ENCODE results near the gene FBXO30.

The FBXO30 gene

DNA sequence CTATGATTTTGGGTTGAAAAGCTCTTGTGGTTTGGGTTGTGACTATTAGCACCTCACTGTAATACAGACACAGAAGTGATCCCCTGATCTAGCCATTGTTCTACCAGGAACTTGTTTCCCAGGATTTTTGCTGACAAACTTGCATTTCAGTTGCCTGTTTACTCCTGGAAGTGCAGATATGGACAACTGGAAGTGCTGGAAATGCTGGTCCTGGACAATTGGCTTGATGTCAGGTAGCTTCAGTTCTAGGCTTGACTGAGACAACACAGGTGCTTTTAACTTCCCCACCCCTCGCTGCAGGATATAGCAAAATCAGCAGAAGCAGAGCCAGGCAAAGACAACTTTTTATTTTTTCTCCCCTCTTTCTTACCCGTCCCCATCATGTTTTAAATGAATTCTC, 27.1 kb upstream of the FBXO30 start:
- FAIRE-seq (no peak), DNase-seq (ENCODE audit: insufficient read length) (no peak)
- TF ChIP-seq TAF1 (IDR thresholded peaks at IDR 0.05; ENCODE audit: borderline replicate concordance, low read depth, low read length): no peak
- TF ChIP-seq POLR2A (IDR thresholded peaks at IDR 0.05; ENCODE audit: low read depth, low read length): no peak
- TF ChIP-seq POLR2AphosphoS5 (IDR thresholded peaks at IDR 0.05; ENCODE audit: low read depth, low read length): no peak

GRCh38 chr6:145839653-145840052, 25.1 kb upstream of the FBXO30 start:
- FAIRE-seq (peak; percentile 42), DNase-seq (ENCODE audit: insufficient read length) (no peak)
- TF ChIP-seq POLR2A (IDR thresholded peaks at IDR 0.05; ENCODE audit: low read depth, low read length) (no peak), POLR2AphosphoS5 (IDR thresholded peaks at IDR 0.05; ENCODE audit: low read depth, low read length) (no peak), TAF1 (IDR thresholded peaks at IDR 0.05; ENCODE audit: borderline replicate concordance, low read depth, low read length) (no peak)

GRCh38 chr6:145838305-145838704, 23.7 kb upstream of the FBXO30 start:
- FAIRE-seq (no peak), DNase-seq (ENCODE audit: insufficient read length) (no peak)
- TF ChIP-seq TAF1 (IDR thresholded peaks at IDR 0.05; ENCODE audit: borderline replicate concordance, low read depth, low read length) (no peak), POLR2AphosphoS5 (IDR thresholded peaks at IDR 0.05; ENCODE audit: low read depth, low read length) (no peak), POLR2A (IDR thresholded peaks at IDR 0.05; ENCODE audit: low read depth, low read length) (no peak)

DNA sequence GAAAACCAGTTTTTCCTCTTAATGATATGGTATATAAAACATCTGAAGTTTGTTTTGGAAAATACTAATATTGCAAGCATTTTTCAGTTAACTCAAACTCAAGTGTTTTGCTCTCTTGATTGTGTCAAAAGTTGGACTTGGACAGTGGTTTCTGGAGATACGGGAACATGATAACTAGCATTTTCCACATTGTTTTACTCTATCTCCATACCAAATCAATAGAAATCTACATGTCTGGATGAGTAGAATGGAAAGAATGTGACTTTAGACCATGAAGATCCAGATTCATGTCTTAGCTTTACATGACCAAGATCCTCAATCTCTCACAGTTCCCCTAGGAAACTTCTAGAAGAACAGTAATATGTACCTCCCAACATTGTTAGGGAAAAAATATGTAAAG, 22.2 kb upstream of the FBXO30 start:
- FAIRE-seq (no peak), DNase-seq (ENCODE audit: insufficient read length) (no peak)
- TF ChIP-seq POLR2A (IDR thresholded peaks at IDR 0.05; ENCODE audit: low read depth, low read length) (no peak), TAF1 (IDR thresholded peaks at IDR 0.05; ENCODE audit: borderline replicate concordance, low read depth, low read length) (no peak), POLR2AphosphoS5 (IDR thresholded peaks at IDR 0.05; ENCODE audit: low read depth, low read length) (no peak)

DNA sequence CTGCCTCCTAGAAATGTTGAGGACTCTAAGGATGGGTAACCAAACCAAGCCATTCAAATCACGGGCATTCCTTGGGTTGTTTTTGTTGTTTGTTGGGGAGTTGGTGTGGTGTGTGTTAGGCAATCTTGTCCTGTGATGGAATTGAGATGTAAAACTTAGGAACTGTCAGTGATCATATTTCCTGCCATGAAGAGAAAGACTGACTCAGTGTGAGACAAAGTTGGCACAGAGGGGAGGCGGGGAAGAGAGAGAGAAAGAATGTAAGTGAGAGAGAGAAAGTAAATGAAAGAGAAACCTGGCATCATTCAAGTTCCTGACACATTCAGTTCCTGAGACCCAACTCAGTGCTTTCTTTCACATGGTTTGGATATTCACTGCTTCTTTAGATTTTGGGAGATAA, 21.6 kb upstream of the FBXO30 start:
- no peak for FAIRE-seq
- TF ChIP-seq POLR2AphosphoS5 (IDR thresholded peaks at IDR 0.05; ENCODE audit: low read depth, low read length): no peak
- no peak for TF ChIP-seq TAF1 (IDR thresholded peaks at IDR 0.05; ENCODE audit: borderline replicate concordance, low read depth, low read length)
- TF ChIP-seq POLR2A (IDR thresholded peaks at IDR 0.05; ENCODE audit: low read depth, low read length): no peak
- DNase-seq (ENCODE audit: insufficient read length): no peak

- no peak for DNase-seq (ENCODE audit: insufficient read length)
- TF ChIP-seq TAF1 (IDR thresholded peaks at IDR 0.05; ENCODE audit: borderline replicate concordance, low read depth, low read length): no peak
- no peak for TF ChIP-seq POLR2A (IDR thresholded peaks at IDR 0.05; ENCODE audit: low read depth, low read length)
- TF ChIP-seq POLR2AphosphoS5 (IDR thresholded peaks at IDR 0.05; ENCODE audit: low read depth, low read length): no peak
Measured at GRCh38 chr6:145830612-145831011, 16.0 kb upstream of the FBXO30 start.

GRCh38 chr6:145829950-145830349, 15.4 kb upstream of the FBXO30 start:
- no peak for TF ChIP-seq POLR2A (IDR thresholded peaks at IDR 0.05; ENCODE audit: low read depth, low read length)
- TF ChIP-seq POLR2AphosphoS5 (IDR thresholded peaks at IDR 0.05; ENCODE audit: low read depth, low read length): no peak
- TF ChIP-seq TAF1 (IDR thresholded peaks at IDR 0.05; ENCODE audit: borderline replicate concordance, low read depth, low read length): no peak
- no peak for FAIRE-seq

More at GRCh38 chr6:145830612-145831011, 16.0 kb upstream of the FBXO30 start:
- FAIRE-seq: no peak

DNA sequence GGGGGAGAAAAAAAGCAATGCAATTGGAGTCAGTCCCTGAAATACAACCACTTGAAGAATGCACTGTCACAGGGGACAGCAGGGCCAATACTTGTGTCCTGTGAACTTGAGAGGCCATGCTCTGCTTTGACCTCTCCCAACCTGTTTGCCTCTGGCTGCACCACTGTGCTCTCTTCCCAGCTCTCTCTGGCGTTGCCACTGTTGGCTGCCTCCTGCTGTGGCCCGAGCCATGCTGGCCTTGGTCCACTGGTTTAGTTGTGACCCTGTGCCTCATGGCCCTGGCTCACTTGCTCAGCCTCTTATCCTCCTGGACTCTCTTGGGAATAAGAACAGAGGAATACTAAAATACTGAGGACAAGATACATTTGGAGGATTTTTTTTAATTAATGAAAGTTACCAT, 14.5 kb upstream of the FBXO30 start:
- TF ChIP-seq POLR2A (IDR thresholded peaks at IDR 0.05; ENCODE audit: low read depth, low read length) (no peak), POLR2AphosphoS5 (IDR thresholded peaks at IDR 0.05; ENCODE audit: low read depth, low read length) (no peak), TAF1 (IDR thresholded peaks at IDR 0.05; ENCODE audit: borderline replicate concordance, low read depth, low read length) (no peak)
- DNase-seq (ENCODE audit: insufficient read length) (no peak), FAIRE-seq (no peak)

More at GRCh38 chr6:145829950-145830349, 15.4 kb upstream of the FBXO30 start:
- DNase-seq (ENCODE audit: insufficient read length): no peak

DNA sequence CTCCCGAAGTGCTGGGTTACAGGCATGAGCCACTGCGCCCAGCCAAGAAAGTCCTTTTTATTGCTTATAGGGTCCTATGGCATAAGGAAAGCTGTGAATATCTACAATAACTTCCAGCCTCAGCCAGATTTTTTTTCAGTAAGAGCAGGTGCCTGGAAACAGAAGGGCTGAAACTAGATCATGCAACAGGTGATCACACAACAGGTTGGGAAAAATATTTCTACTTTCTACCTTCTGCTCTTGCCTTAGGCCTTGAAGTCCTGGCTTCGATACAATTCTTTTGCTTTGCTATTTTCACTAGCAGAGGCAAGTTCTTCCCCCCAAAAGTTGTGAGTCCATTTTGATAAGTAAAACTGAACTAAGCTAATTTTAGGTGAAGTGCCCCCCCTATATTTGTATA, 9.7 kb upstream of the FBXO30 start:
- FAIRE-seq (no peak), DNase-seq (ENCODE audit: insufficient read length) (no peak)
- TF ChIP-seq TAF1 (IDR thresholded peaks at IDR 0.05; ENCODE audit: borderline replicate concordance, low read depth, low read length) (no peak), POLR2AphosphoS5 (IDR thresholded peaks at IDR 0.05; ENCODE audit: low read depth, low read length) (no peak), POLR2A (IDR thresholded peaks at IDR 0.05; ENCODE audit: low read depth, low read length) (no peak)

GRCh38 chr6:145823328-145823944, 8.8 kb upstream of the FBXO30 start:
- DNase-seq (ENCODE audit: insufficient read length): no peak

DNA sequence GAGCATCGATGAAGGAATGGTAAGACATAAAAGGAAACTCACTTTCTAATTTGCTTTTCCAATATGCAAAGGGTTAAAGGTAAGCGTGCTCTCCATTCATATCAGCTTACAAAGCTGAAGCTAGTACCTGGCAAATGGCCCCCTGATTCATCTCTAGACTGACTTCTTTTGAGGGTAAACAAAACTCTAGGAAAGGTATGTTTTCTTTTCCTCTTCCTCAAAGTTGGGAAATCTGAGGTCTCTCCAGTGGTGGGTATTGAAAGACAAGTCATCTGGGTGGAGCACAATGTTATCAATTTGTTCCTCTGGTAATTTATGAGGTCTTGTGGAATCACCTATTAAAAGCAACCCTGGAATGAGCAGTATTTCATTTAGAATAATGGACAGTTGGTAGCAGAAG, 7.9 kb upstream of the FBXO30 start:
- FAIRE-seq: no peak
- no peak for DNase-seq (ENCODE audit: insufficient read length)
- TF ChIP-seq POLR2AphosphoS5 (IDR thresholded peaks at IDR 0.05; ENCODE audit: low read depth, low read length) (no peak), TAF1 (IDR thresholded peaks at IDR 0.05; ENCODE audit: borderline replicate concordance, low read depth, low read length) (no peak), POLR2A (IDR thresholded peaks at IDR 0.05; ENCODE audit: low read depth, low read length) (no peak)

More at GRCh38 chr6:145823328-145823944, 8.8 kb upstream of the FBXO30 start:
- no peak for FAIRE-seq
- no peak for TF ChIP-seq POLR2A (IDR thresholded peaks at IDR 0.05; ENCODE audit: low read depth, low read length)
- no peak for TF ChIP-seq TAF1 (IDR thresholded peaks at IDR 0.05; ENCODE audit: borderline replicate concordance, low read depth, low read length)
- no peak for TF ChIP-seq POLR2AphosphoS5 (IDR thresholded peaks at IDR 0.05; ENCODE audit: low read depth, low read length)

DNA sequence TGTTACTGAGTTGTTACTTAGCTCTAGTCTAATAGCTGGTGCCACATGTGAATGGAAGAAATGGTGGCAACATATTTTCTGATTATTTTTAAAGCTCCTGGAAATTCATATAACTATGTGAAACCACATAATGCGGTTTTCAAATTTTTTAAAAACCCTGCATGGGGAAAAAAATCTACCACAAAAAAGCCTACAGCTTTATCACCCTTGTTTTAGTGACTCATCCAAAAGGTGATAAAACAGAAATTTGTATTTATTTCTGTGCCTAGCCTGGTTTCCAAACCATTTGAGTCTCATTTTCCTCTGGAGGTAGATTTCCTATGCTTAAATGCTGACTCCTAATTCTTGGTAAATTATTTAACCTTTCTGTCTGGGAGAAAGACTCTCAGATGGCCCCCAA, 5.4 kb upstream of the FBXO30 start:
- TF ChIP-seq POLR2AphosphoS5 (IDR thresholded peaks at IDR 0.05; ENCODE audit: low read depth, low read length) (no peak), TAF1 (IDR thresholded peaks at IDR 0.05; ENCODE audit: borderline replicate concordance, low read depth, low read length) (no peak), POLR2A (IDR thresholded peaks at IDR 0.05; ENCODE audit: low read depth, low read length) (no peak)

More for the DNA sequence above, 5.4 kb upstream of the FBXO30 start:
- FAIRE-seq (no peak), DNase-seq (ENCODE audit: insufficient read length) (no peak)
